SK-N-SH treated with all-trans-retinoic acid at 6 μM for 48 hours (cell line): ENCODE data around the gene C3orf22.

ENCODE experiments used
- ATAC-seq: fragments of 200-7000 bp; cut with Tn5 transposase; 3 replicates; pipeline ENCODE4 v1.9.1; 2020; ENCODE audit warnings: mild to moderate bottlenecking, moderate library complexity
- ARNTL ChIP-seq: fragments of 450-650 bp; formaldehyde crosslinking; IDR thresholded peaks from 2 replicates; pipeline ENCODE4 v1.5.0; 2020; ENCODE audit warnings: low read depth, mild to moderate bottlenecking, moderate library complexity, borderline replicate concordance
- BACH2 ChIP-seq: fragments of 250-450 bp; sonication (Bioruptor Pico); IDR thresholded peaks from 2 replicates; pipeline ENCODE4 v1.9.0; 2021; ENCODE audit warnings: mild to moderate bottlenecking, borderline replicate concordance
- CSDC2 ChIP-seq: fragments of 250-450 bp; sonication (Bioruptor Pico); IDR thresholded peaks from 2 replicates; pipeline ENCODE4 v1.5.0; 2020; ENCODE audit warnings: mild to moderate bottlenecking, moderate library complexity
- CSRNP3 ChIP-seq: fragments of 250-450 bp; sonication (Bioruptor Pico); IDR thresholded peaks from 2 replicates; pipeline ENCODE4 v1.5.1; 2021; ENCODE audit warnings: mild to moderate bottlenecking, moderate library complexity
- ESRRG ChIP-seq: fragments of 250-450 bp; sonication (Bioruptor Pico); IDR thresholded peaks from 2 replicates; pipeline ENCODE4 v1.6.1; 2021; ENCODE audit warnings: mild to moderate bottlenecking
- GLIS3 ChIP-seq: fragments of 250-450 bp; sonication (Bioruptor Pico); IDR thresholded peaks from 2 replicates; pipeline ENCODE4 v1.5.0; 2020; ENCODE audit warnings: mild to moderate bottlenecking, moderate library complexity
- ISL1 ChIP-seq: fragments of 250-450 bp; sonication (Bioruptor Pico); IDR thresholded peaks from 2 replicates; pipeline ENCODE4 v2.1.2; 2022; ENCODE audit warnings: mild to moderate bottlenecking, moderate library complexity
- OSR1 ChIP-seq: fragments of 250-450 bp; sonication (Bioruptor Pico); IDR thresholded peaks from 2 replicates; pipeline ENCODE4 v1.8.0; 2022; ENCODE audit warnings: moderate library complexity, mild to moderate bottlenecking, inconsistent platforms
- PATZ1 ChIP-seq: fragments of 250-450 bp; sonication (Bioruptor Pico); IDR thresholded peaks from 2 replicates; pipeline ENCODE4 v1.8.0; 2020; ENCODE audit warnings: mild to moderate bottlenecking, moderate library complexity, borderline replicate concordance
- POU6F1 ChIP-seq: fragments of 250-450 bp; sonication (Bioruptor Pico); IDR thresholded peaks from 2 replicates; pipeline ENCODE4 v1.8.0; 2021; ENCODE audit warnings: low read depth, mild to moderate bottlenecking, moderate library complexity, borderline replicate concordance
- PPARA ChIP-seq: fragments of 250-450 bp; sonication (Bioruptor Pico); IDR thresholded peaks from 2 replicates; pipeline ENCODE4 v1.5.0; 2020; ENCODE audit warnings: mild to moderate bottlenecking, borderline replicate concordance
- RARB ChIP-seq: fragments of 250-450 bp; sonication (Bioruptor Pico); IDR thresholded peaks from 2 replicates; pipeline ENCODE4 v1.8.0; 2021; ENCODE audit warnings: mild to moderate bottlenecking, moderate library complexity
- SNAI2 ChIP-seq: fragments of 250-450 bp; sonication (Bioruptor Pico); IDR thresholded peaks from 2 replicates; pipeline ENCODE4 v1.5.0; 2020; ENCODE audit warnings: mild to moderate bottlenecking, moderate library complexity
- TCF4 ChIP-seq: fragments of 250-450 bp; sonication (Bioruptor Pico); IDR thresholded peaks from 2 replicates; pipeline ENCODE4 v1.8.0; 2021; ENCODE audit warnings: mild to moderate bottlenecking, moderate library complexity, borderline replicate concordance
- TSHZ2 ChIP-seq: fragments of 250-450 bp; sonication (Bioruptor Pico); IDR thresholded peaks from 2 replicates; pipeline ENCODE4 v1.5.0; 2020; ENCODE audit warnings: mild to moderate bottlenecking, moderate library complexity
- ZC3H10 ChIP-seq: fragments of 250-450 bp; sonication (Bioruptor Pico); IDR thresholded peaks from 2 replicates; pipeline ENCODE4 v1.5.1; 2021; ENCODE audit warnings: mild to moderate bottlenecking, moderate library complexity
- ZFP30 ChIP-seq: fragments of 450-650 bp; formaldehyde crosslinking; IDR thresholded peaks from 2 replicates; pipeline ENCODE4 v1.5.0; 2022; ENCODE audit warnings: mild to moderate bottlenecking, moderate library complexity
- ZNF565 ChIP-seq: fragments of 450-650 bp; formaldehyde crosslinking; conservative IDR thresholded peaks from 2 replicates; pipeline ENCODE4 v1.5.0; 2020; ENCODE audit warnings: low read depth, mild to moderate bottlenecking, moderate library complexity
- ZNF70 ChIP-seq: fragments of 450-650 bp; formaldehyde crosslinking; IDR thresholded peaks from 2 replicates; pipeline ENCODE4 v1.5.0; 2020; ENCODE audit warnings: mild to moderate bottlenecking, moderate library complexity
- ZNF8 ChIP-seq: fragments of 450-650 bp; formaldehyde crosslinking; IDR thresholded peaks from 2 replicates; pipeline ENCODE4 v1.5.0; 2020; ENCODE audit warnings: mild to moderate bottlenecking, moderate library complexity

Gene C3orf22

GRCh38 chr3:126546549-126547239 is 12.0 kb downstream of the C3orf22 start:
- TF ChIP-seq ZFP30 (CRISPR knock-in tag) (no peak), SNAI2 (CRISPR knock-in tag) (no peak), ZC3H10 (no peak), GLIS3 (no peak), ZNF70 (CRISPR knock-in tag) (no peak), BACH2 (CRISPR knock-in tag) (no peak), TSHZ2 (CRISPR knock-in tag) (no peak), CSRNP3 (CRISPR knock-in tag) (no peak), CSDC2 (no peak), OSR1 (CRISPR knock-in tag) (no peak), PPARA (CRISPR knock-in tag) (no peak), POU6F1 (CRISPR knock-in tag) (no peak), ARNTL (CRISPR knock-in tag) (no peak), ZNF8 (CRISPR knock-in tag) (no peak), ISL1 (CRISPR knock-in tag) (no peak), ZNF565 (CRISPR knock-in tag) (no peak), TCF4 (CRISPR knock-in tag) (no peak)
- TF ChIP-seq, all 23 proteins: peak for 0
- no peak for ATAC-seq

- TF ChIP-seq TSHZ2 (CRISPR knock-in tag) (no peak), PATZ1 (CRISPR knock-in tag) (no peak), CSDC2 (no peak), PPARA (CRISPR knock-in tag) (no peak), ZNF565 (CRISPR knock-in tag) (no peak), SNAI2 (CRISPR knock-in tag) (no peak), ESRRG (CRISPR knock-in tag) (no peak), ZC3H10 (no peak)
- TF ChIP-seq, all 23 proteins: peak for 0
- no peak for ATAC-seq
Measured at GRCh38 chr3:126546013-126546412, 12.7 kb downstream of the C3orf22 start.

GRCh38 chr3:126545544-126545943 is 13.2 kb downstream of the C3orf22 start:
- ATAC-seq: no peak
- TF ChIP-seq RARB (no peak), TCF4 (CRISPR knock-in tag) (no peak), ARNTL (CRISPR knock-in tag) (no peak), ZNF565 (CRISPR knock-in tag) (no peak), OSR1 (CRISPR knock-in tag) (no peak), ZC3H10 (no peak), TSHZ2 (CRISPR knock-in tag) (no peak), CSDC2 (no peak), ESRRG (CRISPR knock-in tag) (no peak), ISL1 (CRISPR knock-in tag) (no peak), ZNF70 (CRISPR knock-in tag) (no peak), CSRNP3 (CRISPR knock-in tag) (no peak), ZFP30 (CRISPR knock-in tag) (no peak)
